Putamen (tissue), 1 donor: ENCODE results near the gene SAMD13.
A peak's percentile ranks its signal among the peaks of the same experiment; 100 is the strongest.

Experiments used
- DNase-seq: peaks from one replicate; pipeline ENCODE4 v3.0.0-alpha.2; 2016; ENCODE audit warnings: low spot score

The SAMD13 gene

DNA sequence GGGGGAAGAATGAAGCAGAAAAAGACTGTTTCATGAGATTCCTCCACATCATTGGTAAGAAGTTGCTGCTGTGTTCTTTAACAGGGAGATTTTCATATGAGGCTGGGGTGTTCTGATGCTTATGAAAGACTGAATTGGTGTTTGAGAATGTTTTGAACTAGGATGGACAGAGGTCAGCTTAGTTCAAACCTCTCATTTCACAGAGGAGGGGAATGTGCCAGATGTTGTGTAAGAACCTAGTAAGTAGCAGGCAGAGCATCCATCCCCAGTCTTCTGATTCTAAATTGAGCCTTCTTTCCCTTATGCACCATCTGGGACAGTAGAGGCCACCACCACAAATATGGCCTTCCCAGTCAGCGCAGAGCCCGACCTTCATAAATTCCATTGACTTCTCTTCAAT lies 43.7 kb downstream of the SAMD13 start:
- no peak for DNase-seq

- DNase-seq: no peak
These were observed 45.9 kb downstream of the SAMD13 start for GRCh38 chr1:84347271-84347931.

- DNase-seq: peak; percentile 38
These were observed 46.5 kb downstream of the SAMD13 start for GRCh38 chr1:84347932-84348555.

- no peak for DNase-seq
These were observed 47.3 kb downstream of the SAMD13 start for GRCh38 chr1:84348759-84349158.

DNA sequence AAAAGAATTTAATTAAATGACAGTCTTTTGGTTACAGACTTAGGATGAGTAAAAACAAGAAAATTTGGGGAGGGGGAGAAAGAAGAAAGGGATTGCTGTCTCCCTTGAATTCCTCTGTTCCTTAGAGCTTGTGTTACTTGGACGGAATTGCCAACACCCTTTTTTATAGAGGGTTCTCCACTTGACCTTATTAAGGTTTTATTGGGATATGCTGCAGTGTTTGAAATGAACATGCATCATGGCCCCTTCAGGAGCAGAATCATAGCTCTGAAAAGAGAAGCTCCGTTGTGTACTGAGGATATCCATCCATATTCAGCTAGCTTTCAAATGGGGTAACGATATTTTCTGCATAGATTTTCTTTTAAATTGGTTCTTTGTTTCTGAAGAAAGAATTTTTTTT lies 48.6 kb downstream of the SAMD13 start:
- no peak for DNase-seq

- DNase-seq: no peak
These were observed 49.0 kb downstream of the SAMD13 start for GRCh38 chr1:84350550-84350949.

GRCh38 chr1:84352298-84353106 lies 51.0 kb downstream of the SAMD13 start:
- no peak for DNase-seq

- DNase-seq: no peak
These were observed 52.2 kb downstream of the SAMD13 start for GRCh38 chr1:84353695-84354094.

GRCh38 chr1:84355556-84355955 lies 54.0 kb downstream of the SAMD13 start:
- no peak for DNase-seq

DNA sequence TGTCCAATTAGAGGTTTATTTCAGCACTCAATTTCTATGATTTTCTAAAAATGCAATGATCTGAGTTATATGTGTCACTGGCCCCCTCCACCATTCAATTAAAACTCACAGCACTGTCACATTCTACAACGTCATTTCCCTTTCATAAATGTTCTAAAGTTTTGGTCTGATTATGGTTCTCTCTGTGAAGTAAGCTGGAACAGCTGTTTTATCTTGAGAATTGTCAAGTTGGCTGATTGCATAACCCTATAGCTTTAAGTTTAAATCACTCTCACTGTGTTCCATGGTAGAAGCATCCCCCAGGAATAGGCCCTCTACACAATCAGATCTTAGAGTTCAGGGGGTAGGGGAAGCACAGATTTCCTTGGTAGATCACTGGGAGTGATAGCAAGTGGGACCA lies 55.4 kb downstream of the SAMD13 start:
- no peak for DNase-seq

DNA sequence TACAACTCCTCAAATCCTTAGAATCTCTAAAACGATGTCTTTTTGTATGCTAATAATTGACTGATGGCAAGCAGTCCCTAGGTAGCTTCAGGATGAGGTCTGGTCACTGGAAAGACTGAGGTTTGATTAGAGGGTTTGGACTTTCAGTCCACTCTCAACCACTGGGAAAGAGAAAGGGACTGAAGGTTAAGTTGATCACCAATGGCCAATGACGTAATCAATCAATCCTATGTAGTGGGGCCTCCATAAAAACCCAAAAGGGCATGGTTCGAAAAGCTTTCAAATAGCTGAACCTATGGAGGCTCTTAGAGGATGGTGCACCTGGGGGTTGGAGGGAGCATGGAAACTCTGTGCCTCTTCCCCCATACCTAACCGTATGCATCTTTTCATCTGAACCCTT lies 57.2 kb downstream of the SAMD13 start:
- DNase-seq: no peak

DNA sequence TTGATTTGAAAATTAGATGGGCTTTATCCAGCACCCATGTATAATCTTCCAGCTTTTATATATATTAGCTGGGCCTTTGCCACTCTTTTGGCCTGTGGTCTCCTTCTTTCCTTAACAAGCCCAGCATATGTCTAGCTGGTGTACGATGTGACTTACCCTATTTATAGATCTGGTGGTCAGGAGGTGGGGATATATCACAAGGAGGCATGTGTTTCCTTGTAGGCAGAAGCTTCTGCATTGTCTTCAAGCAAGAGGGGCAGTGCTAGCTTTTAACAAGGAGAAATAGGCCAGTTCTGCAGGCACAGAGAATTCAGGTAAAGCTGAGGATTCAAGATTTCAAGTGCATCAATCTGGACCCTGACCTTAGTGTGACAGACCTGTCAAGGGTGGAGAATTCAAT lies 58.8 kb downstream of the SAMD13 start:
- no peak for DNase-seq

DNA sequence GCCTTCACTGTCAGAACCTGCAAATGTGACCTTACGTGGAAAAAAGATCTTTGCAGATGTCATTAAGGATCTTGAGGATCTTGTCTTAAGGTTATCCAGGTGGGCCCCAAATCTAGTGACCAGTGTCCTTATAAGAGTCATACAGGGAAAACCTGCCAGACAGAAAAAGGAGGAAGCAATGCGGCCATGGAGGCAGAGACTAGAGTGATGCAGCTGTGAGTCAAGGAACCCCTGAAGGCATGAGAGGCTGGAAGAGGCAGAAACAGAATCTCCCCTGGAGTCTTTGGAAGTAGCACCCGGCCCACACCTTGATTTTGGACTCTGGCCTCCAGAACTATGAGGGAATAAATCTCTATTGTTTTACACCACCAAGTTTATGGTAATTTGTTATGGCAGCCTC lies 60.3 kb downstream of the SAMD13 start:
- no peak for DNase-seq

DNA sequence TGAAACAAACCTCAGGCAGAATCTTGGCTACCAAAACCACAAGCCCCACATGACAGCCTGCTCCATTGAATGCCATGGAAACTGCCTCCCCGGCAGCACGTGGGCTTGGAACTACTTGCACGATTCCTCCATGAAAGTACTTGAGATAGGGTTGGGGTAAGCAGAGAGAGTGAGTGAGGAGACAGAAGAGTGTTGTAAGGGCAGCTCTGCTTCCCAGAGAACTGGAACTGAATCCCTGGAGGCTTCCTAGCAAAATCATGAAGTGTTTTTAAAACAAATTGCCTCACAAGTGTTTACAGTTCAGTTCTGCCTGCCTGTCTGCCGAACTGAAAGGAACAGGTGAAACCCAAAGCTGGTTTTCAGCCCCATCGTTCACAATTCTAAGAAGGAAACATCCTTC lies 61.5 kb downstream of the SAMD13 start:
- DNase-seq: no peak

- DNase-seq: no peak
These were observed 62.1 kb downstream of the SAMD13 start for GRCh38 chr1:84363622-84364021.

DNA sequence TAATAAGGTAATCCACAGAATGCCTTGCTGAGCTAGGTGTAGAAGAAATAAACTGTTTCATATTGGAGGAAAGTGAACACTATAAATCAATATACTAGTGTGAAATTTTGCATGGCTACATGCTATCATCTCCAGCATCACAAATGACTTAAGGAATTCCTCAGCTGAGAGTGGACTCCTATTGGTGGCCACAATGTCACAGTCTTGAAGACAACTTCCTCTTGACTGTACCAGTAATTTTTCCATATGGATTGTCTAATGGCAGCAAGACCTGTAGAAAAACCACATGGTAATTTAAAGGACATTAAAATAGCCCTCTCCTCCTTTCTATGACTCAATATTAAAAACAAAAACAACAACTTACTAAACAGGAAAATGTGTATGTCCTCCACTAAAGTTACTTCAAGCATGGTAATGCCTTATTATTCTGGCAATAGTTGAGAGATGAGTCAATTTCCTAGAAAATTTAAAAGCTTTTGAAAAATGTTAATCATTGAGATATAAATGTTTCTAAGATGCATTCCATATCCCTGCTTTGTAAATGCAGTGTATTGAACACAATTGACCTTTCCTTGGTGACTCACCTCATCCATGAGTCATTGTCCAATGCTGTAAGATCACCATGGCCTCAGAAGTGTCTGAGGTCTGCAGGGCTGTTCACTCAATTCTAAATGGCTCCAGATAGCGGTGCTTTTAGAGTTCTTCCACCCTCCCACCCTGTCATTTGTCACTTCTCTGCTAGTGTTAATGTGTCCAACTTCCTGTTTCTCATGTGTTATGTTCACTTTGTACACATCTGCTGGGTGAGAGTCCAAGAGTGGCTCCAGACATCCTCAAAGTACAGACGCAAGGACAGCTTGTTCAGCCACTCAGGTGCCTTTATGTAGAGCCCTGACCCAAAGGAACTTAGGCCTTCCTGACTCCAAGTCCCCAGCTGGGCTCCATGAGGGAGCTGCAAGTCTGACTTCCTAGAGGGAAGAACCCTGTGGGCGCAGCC lies 64.0 kb downstream of the SAMD13 start:
- DNase-seq: no peak

DNA sequence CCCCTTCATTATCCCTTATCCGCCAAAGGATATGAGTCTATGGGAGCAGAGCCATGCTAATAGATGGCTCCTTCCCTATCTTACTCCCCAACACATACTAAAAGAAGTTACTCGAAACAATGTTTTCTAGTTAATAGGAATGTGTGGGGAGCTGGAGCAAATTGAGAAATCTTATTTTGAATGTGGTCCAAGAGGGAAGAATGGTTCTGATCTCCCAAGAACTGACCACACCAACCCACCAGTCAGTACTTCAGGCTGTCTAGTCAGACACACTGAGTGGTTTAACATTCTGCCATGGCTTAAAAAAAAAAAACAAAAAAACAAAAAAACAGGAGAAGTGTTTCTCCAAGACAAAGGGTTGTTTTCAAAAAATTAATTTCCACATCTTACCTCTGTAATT lies 65.3 kb downstream of the SAMD13 start:
- no peak for DNase-seq

- no peak for DNase-seq
These were observed 65.7 kb downstream of the SAMD13 start for GRCh38 chr1:84367219-84367618.

GRCh38 chr1:84368441-84368840 lies 66.9 kb downstream of the SAMD13 start:
- no peak for DNase-seq

DNA sequence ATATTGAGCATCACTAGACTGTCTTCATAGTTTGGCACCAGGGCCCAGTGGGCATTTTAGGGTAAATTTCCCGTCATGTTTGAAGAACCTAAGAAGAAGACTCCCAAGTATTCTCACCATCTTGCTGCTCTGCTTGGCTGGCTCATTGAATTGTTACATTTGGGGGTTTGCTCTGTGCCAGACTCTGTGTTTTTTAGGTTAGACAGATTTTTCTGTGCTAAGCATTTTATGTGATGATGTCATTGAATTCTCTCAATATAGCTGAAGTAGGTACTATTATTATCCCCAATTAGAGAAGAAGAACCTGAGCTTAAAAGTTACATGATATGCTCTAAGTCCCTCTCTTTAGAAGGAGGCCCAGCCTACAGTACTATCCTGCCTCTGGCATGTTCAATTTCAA lies 68.8 kb downstream of the SAMD13 start:
- DNase-seq: peak; percentile 20

DNA sequence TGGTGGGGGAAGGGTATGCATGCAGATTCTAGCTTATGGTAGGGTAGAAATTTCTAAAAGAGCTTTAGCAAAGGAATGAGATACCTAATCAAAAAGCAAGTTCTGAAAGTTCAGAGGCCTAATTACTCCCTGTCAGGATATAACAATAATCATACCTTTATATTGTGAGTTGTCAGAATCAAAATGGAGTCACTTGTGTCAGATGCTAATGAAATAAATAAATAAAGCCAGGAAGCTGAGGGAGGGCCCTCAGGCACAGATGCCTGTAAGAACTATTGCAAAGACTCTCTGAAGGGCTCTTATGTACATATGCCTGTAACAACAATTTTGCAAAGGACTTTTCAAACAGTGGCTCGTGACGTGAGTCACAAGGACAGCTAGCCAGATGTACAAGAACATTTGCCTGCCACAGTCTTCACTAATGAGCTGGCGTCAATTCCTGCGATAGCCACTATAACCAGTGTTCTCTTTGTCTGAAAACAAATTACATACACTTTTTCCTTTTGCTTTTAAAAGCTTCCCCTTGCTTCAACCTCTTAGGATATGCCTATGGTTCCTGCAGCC lies 69.4 kb downstream of the SAMD13 start:
- no peak for DNase-seq
